Tibial artery (tissue), 4 donors: ENCODE results near the gene CNTNAP2.

Experiments
- DNase-seq, 2 donors: peaks; one replicate each; pipeline ENCODE4 v3.0.0-alpha.2; 2019
- H3K27ac ChIP-seq, 2 donors: fragments of 200-600 bp; sonication (generic) in 1 of 2; 1 replicate in 1 of 2; 2 replicates in 1 of 2; pipeline ENCODE4 v1.5.1; 2018 to 2019; ENCODE audit warnings: mild to moderate bottlenecking in 1 of 2
- H3K27me3 ChIP-seq, 2 donors: fragments of 200-600 bp; sonication (generic) in 1 of 2; one replicate each; pipeline versions ENCODE4 v1.5.1 to v1.6.0; 2016 to 2019
- H3K36me3 ChIP-seq, 3 donors: fragments of 200-600 bp; sonication (generic) in 2 of 3; one replicate each; pipeline ENCODE4 v1.5.1; 2016 to 2019; ENCODE audit warnings: mild to moderate bottlenecking in 2 of 3
- H3K4me1 ChIP-seq, 4 donors: fragments of 200-600 bp; sonication (generic) in 2 of 4; 1 replicate in 3 of 4; 2 replicates in 1 of 4; pipeline ENCODE4 v1.5.1; 2016 to 2019
- H3K4me3 ChIP-seq, 2 donors: fragments of 200-600 bp; sonication (generic) in 1 of 2; 1 replicate in 1 of 2; 2 replicates in 1 of 2; pipeline ENCODE4 v1.5.1; 2018 to 2019; ENCODE audit warnings: mild to moderate bottlenecking in 2 of 2
- H3K9me3 ChIP-seq, 3 donors: fragments of 200-600 bp; sonication (generic) in 1 of 3; one replicate each; pipeline ENCODE4 v1.5.1; 2016 to 2019
- intact Hi-C: fragments of 100-400 bp; cut with DNase I; formaldehyde crosslinking; loops from one replicate; pipeline ENCODE4 v1.15.0; 2023; ENCODE audit warnings: low total_unique reads
- TF ChIP-seq, protein P1 (sequence below), 2 experiments: fragments of 200-600 bp in 1 of 2; fragments of 450-650 bp in 1 of 2; IDR thresholded peaks; one replicate each; pipeline ENCODE4 v1.5.1; 2017 to 2019; ENCODE audit warnings: antibody characterized with exemption in 2 of 2, mild to moderate bottlenecking in 1 of 2, moderate library complexity in 1 of 2

CNTNAP2 gene

DNA sequence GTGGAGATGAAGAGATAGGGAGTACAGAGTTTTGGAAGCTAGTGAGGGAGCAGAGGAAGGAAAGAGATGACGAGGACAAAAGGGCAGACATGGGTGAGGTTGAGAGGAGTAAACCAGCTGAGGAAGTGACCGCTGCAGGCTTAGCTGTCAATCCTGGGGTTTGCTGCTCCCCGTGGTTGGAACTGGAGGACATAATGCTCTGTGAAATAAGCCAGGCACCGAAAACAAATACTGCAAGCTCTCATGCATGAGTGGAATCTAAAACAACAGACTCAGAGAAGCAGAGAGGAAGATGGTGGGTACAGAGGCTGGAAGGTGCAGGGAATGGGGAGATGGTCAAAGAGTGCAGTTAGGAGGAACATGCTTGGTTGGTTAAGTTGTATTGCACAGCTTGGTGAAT, 1991.8 kb downstream of the CNTNAP2 start:
- Histone ChIP-seq H3K9me3 (no peaks in the 10 kb centered on the region), H3K27ac (no peak overlapping the region), H3K36me3 (no peaks in the 10 kb centered on the region), H3K4me3 (no peak overlapping the region), H3K27me3 (no peaks in the 10 kb centered on the region), H3K4me1 (no peaks in the 10 kb centered on the region)
- intact Hi-C loops: no loop called here
- DNase-seq: no peak
- TF ChIP-seq, protein P1, sequence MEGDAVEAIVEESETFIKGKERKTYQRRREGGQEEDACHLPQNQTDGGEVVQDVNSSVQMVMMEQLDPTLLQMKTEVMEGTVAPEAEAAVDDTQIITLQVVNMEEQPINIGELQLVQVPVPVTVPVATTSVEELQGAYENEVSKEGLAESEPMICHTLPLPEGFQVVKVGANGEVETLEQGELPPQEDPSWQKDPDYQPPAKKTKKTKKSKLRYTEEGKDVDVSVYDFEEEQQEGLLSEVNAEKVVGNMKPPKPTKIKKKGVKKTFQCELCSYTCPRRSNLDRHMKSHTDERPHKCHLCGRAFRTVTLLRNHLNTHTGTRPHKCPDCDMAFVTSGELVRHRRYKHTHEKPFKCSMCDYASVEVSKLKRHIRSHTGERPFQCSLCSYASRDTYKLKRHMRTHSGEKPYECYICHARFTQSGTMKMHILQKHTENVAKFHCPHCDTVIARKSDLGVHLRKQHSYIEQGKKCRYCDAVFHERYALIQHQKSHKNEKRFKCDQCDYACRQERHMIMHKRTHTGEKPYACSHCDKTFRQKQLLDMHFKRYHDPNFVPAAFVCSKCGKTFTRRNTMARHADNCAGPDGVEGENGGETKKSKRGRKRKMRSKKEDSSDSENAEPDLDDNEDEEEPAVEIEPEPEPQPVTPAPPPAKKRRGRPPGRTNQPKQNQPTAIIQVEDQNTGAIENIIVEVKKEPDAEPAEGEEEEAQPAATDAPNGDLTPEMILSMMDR (IDR thresholded peaks at IDR 0.05): no peak

- TF ChIP-seq, protein P1 (IDR thresholded peaks at IDR 0.05): no peak
- no peak overlapping the region for H3K27ac ChIP-seq
- no peaks in the 10 kb centered on the region for H3K36me3 ChIP-seq
- no peak overlapping the region for H3K4me3 ChIP-seq
- no peaks in the 10 kb centered on the region for H3K4me1 ChIP-seq
- intact Hi-C loops: no loop called here
- no peaks in the 10 kb centered on the region for H3K9me3 ChIP-seq
- no peak for DNase-seq
- H3K27me3 ChIP-seq: no peaks in the 10 kb centered on the region
These were observed 1993.7 kb downstream of the CNTNAP2 start for GRCh38 chr7:148110097-148110868.

- intact Hi-C loops: no loop called here
- Histone ChIP-seq H3K9me3 (no peaks in the 10 kb centered on the region), H3K4me3 (no peak overlapping the region), H3K27me3 (no peaks in the 10 kb centered on the region), H3K4me1 (no peaks in the 10 kb centered on the region), H3K36me3 (no peaks in the 10 kb centered on the region), H3K27ac (no peak overlapping the region)
- TF ChIP-seq, protein P1 (IDR thresholded peaks at IDR 0.05): no peak
- DNase-seq: no peak
These were observed 1998.2 kb downstream of the CNTNAP2 start for GRCh38 chr7:148114804-148115203.

GRCh38 chr7:148115308-148115707, 1998.7 kb downstream of the CNTNAP2 start:
- Histone ChIP-seq H3K4me1 (no peaks in the 10 kb centered on the region), H3K27me3 (no peaks in the 10 kb centered on the region), H3K9me3 (no peaks in the 10 kb centered on the region), H3K36me3 (no peaks in the 10 kb centered on the region), H3K4me3 (no peak overlapping the region), H3K27ac (no peak overlapping the region)
- TF ChIP-seq, protein P1 (IDR thresholded peaks at IDR 0.05): no peak
- intact Hi-C loops: no loop called here
- DNase-seq: no peak

GRCh38 chr7:148116195-148116594, 1999.6 kb downstream of the CNTNAP2 start:
- no peaks in the 10 kb centered on the region for H3K36me3 ChIP-seq
- DNase-seq: no peak
- no peaks in the 10 kb centered on the region for H3K4me1 ChIP-seq
- TF ChIP-seq, protein P1 (IDR thresholded peaks at IDR 0.05): no peak
- H3K9me3 ChIP-seq: no peaks in the 10 kb centered on the region
- no peak overlapping the region for H3K27ac ChIP-seq
- no peaks in the 10 kb centered on the region for H3K27me3 ChIP-seq
- no peak overlapping the region for H3K4me3 ChIP-seq
- intact Hi-C loops: no loop called here
